SW480 (cell line): ENCODE measurements around the gene TMA7.

Experiments
- DNase-seq: peaks from one replicate; pipeline ENCODE4 v3.0.0-alpha.2; 2016; ENCODE audit warnings: low spot score

TMA7 gene

GRCh38 chr3:48423241-48423882, 16.7 kb upstream of the TMA7 start:
- no peak for DNase-seq

- DNase-seq = no peak
These were observed 16.0 kb upstream of the TMA7 start for GRCh38 chr3:48423883-48424695.

GRCh38 chr3:48425281-48425812, 14.7 kb upstream of the TMA7 start:
- no peak for DNase-seq

- DNase-seq = no peak
These were observed 13.6 kb upstream of the TMA7 start for GRCh38 chr3:48426401-48426909.

- no peak for DNase-seq
These were observed 13.0 kb upstream of the TMA7 start for GRCh38 chr3:48426944-48427629.

GRCh38 chr3:48427630-48427962, 12.5 kb upstream of the TMA7 start:
- DNase-seq = no peak

GRCh38 chr3:48428088-48428571, 11.9 kb upstream of the TMA7 start:
- DNase-seq = no peak

- peak; percentile 61 for DNase-seq
These were observed 11.3 kb upstream of the TMA7 start for GRCh38 chr3:48428572-48429316.

GRCh38 chr3:48429317-48429959, 10.6 kb upstream of the TMA7 start:
- DNase-seq = peak; percentile 78

- DNase-seq = peak; percentile 86
These were observed 9.9 kb upstream of the TMA7 start, which contains the start of gene PLXNB1 for GRCh38 chr3:48429960-48430707. Gene PLXNB1 (minus strand): TSS chr3:48430086. CDS start chr3:48424611, 5,475 bp downstream.

GRCh38 chr3:48430708-48431101, 9.4 kb upstream of the TMA7 start:
- no peak for DNase-seq

- no peak for DNase-seq
These were observed 8.6 kb upstream of the TMA7 start for GRCh38 chr3:48431224-48432029.

- peak; percentile 33 for DNase-seq
These were observed 7.4 kb upstream of the TMA7 start for GRCh38 chr3:48432411-48433371.

GRCh38 chr3:48433472-48434118, 6.5 kb upstream of the TMA7 start:
- peak; percentile 50 for DNase-seq

- DNase-seq = no peak
These were observed 5.3 kb upstream of the TMA7 start for GRCh38 chr3:48434591-48435222.

- no peak for DNase-seq
These were observed 4.8 kb upstream of the TMA7 start for GRCh38 chr3:48435223-48435595.

GRCh38 chr3:48435774-48436476, 4.1 kb upstream of the TMA7 start:
- DNase-seq = peak; percentile 83
